NCI-H226 (cell line): ENCODE data around the gene DAG1.
A peak's percentile ranks its signal among the peaks of the same experiment; 100 is the strongest.

ENCODE experiments used
- DNase-seq: peaks from one replicate; pipeline ENCODE4 v3.0.0-alpha.2; 2015

DAG1 gene

DNA sequence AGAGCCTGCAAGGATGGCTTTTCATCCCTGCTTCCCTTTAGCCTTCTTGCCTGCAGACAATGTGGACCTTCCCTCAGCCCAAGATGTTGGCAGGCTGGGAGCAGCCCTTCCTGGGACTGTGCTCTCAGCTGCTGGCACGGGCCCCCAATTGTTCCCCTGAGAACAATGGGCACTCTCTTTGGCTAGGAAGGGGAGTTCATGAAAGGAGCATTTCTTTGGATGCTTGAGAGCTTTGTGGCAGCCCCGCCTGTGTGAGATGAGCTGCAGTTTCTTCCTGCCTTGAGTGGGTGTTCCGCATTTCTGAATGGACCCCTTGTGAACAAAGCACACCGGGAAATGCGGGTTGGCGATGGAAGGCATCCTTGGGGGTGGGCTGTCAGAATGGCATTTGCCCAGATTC lies 49.2 kb downstream of the DAG1 start:
- no peak for DNase-seq

DNA sequence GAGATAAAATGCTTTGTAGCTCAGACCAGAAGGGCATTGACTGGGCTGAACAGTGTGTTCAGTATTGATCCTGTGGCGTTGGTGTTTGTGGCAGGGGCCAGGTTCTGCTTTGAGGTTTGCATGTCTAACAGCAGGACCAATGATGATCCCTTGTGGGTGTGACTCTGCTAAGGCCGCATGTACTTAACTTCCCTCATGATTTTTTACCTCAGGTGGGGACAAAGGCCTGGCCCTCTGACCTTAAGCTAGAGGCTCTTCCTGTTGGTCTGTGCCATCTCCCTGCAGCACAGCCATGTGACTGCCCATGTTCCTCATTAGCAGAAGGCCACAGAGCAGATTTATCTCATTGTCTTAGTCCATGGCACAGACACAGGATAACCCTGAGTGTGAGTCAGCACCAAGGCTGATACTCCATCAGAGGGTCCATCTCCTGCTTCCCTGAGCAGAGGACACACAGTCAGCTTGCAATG lies 49.9 kb downstream of the DAG1 start:
- DNase-seq: no peak

DNA sequence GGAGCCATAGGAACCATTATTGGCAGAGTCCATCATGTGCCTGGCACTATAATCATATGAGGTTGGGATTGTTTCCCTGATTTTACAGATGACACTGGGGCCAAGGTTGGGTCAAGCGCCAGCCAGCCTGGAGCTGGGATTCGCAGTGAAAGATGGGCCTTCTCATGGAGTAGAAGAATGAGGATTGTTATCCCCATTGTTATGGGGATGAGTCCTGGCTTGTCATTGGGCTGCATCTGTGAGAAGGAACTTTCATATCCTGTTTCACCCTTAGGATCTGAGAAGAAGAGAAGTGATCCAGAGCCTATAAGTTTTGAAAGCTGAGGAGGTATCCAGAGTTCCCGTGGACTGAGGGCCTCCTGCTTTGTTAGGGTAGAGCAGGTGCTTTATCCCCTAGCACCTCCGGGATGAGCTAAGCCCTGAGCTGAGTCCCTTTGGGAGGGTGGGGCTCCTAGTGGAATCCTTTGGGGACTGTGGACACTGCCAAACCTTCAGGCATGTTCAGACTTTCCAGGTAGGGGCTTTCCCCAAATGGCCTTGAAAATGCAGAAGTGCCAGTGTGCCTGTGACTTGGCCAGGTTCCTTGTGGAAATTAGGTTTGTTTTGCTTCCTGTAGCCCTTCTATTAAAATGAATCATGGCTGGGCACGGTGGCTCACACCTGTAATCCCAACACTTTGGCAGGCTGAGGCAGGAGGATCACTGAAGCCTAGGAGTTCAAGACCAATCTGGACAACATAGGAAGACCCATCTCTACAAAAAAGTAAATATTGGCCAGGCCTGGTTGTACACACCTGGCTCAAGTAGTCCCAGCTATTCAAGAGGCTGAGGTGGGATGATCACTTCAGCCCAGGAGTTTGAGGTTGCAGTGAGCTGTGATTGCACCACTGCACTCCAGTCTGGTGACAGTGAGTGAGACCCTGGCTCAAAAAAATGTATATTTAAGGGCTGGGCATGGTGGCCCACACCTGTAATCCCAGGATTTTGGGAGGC lies 54.0 kb downstream of the DAG1 start:
- DNase-seq: no peak

DNA sequence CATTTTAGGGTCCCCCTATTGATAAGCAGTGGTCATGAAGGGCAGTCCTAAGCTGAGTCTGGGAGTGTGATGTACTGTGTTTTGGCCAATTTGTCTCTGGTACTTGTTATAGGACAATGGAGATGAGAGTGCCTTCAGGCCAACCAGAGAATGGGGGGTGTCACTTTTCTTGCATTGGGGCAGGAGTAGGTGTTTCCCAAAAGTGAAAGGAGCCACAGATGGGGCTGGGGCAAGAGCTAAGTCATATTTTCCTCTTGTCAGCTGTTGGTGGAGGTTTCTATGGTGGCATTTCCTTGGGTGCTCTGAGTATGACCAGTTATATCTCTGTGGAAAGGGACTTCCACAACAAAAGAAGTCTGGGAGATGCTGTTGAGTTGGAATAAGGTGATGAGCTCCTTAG lies 59.5 kb downstream of the DAG1 start:
- no peak for DNase-seq

DNA sequence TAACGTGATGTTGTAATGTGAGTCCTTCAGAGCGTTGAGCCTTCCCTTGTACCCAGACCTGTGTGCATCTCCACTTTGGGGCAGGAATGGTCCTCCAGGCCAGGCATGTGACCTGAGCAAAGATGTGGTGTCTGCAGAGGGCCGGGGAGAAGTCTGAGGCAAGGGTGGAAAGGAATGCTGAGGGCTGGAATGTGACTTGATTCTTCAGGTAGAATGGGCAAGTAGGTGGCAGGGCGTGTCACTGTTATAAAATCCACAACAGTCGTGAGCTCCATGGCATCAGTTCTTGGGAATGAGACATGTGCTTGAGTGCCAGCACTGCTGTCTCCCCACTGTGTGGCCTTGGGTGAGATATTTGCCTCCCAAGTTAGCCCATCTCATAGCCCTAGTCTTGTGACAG lies 60.2 kb downstream of the DAG1 start:
- DNase-seq: no peak

DNA sequence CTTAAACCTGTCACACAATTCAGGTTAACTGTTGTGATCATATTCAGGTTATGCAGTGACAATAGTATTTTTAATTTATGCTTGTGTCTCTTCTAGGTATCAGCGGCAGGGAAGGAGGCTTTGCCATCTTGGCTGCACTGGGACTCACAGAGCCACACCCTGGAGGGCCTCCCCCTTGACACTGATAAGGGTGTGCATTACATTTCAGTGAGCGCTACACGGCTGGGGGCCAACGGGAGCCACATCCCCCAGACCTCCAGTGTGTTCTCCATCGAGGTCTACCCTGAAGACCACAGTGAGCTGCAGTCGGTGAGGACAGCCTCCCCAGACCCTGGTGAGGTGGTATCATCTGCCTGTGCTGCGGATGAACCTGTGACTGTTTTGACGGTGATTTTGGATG lies 60.6 kb downstream of the DAG1 start:
- DNase-seq: no peak

DNA sequence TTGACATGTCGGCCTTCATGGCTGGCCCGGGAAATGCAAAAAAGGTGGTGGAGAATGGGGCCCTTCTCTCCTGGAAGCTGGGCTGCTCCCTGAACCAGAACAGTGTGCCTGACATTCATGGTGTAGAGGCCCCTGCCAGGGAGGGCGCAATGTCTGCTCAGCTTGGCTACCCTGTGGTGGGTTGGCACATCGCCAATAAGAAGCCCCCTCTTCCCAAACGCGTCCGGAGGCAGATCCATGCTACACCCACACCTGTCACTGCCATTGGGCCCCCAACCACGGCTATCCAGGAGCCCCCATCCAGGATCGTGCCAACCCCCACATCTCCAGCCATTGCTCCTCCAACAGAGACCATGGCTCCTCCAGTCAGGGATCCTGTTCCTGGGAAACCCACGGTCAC lies 61.2 kb downstream of the DAG1 start:
- no peak for DNase-seq

DNA sequence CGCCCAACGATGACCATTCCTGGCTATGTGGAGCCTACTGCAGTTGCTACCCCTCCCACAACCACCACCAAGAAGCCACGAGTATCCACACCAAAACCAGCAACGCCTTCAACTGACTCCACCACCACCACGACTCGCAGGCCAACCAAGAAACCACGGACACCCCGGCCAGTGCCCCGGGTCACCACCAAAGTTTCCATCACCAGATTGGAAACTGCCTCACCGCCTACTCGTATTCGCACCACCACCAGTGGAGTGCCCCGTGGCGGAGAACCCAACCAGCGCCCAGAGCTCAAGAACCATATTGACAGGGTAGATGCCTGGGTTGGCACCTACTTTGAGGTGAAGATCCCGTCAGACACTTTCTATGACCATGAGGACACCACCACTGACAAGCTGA lies 61.6 kb downstream of the DAG1 start:
- no peak for DNase-seq

DNA sequence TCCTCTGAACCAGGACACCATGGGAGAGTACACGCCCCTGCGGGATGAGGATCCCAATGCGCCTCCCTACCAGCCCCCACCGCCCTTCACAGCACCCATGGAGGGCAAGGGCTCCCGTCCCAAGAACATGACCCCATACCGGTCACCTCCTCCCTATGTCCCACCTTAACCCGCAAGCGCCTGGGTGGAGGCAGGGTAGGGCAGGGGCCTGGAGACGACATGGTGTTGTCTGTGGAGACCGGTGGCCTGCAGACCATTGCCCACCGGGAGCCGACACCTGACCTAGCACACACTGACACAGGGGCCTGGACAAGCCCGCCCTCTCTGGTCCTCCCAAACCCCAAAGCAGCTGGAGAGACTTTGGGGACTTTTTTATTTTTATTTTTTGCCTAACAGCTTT lies 63.0 kb downstream of the DAG1 start:
- DNase-seq: no peak

DNA sequence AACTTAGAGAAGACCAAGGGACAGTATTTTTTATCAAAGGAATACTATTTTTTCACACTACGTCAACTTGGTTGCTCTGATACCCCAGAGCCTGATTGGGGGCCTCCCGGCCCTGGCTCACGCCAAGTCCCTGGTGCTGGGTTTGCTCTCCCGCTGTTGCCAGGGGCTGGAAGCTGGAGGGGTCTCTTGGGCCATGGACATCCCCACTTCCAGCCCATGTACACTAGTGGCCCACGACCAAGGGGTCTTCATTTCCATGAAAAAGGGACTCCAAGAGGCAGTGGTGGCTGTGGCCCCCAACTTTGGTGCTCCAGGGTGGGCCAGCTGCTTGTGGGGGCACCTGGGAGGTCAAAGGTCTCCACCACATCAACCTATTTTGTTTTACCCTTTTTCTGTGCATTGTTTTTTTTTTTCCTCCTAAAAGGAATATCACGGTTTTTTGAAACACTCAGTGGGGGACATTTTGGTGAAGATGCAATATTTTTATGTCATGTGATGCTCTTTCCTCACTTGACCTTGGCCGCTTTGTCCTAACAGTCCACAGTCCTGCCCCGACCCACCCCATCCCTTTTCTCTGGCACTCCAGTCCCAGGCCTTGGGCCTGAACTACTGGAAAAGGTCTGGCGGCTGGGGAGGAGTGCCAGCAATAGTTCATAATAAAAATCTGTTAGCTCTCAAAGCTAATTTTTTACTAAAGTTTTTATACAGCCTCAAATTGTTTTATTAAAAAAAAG lies 63.9 kb downstream of the DAG1 start:
- no peak for DNase-seq

DNA sequence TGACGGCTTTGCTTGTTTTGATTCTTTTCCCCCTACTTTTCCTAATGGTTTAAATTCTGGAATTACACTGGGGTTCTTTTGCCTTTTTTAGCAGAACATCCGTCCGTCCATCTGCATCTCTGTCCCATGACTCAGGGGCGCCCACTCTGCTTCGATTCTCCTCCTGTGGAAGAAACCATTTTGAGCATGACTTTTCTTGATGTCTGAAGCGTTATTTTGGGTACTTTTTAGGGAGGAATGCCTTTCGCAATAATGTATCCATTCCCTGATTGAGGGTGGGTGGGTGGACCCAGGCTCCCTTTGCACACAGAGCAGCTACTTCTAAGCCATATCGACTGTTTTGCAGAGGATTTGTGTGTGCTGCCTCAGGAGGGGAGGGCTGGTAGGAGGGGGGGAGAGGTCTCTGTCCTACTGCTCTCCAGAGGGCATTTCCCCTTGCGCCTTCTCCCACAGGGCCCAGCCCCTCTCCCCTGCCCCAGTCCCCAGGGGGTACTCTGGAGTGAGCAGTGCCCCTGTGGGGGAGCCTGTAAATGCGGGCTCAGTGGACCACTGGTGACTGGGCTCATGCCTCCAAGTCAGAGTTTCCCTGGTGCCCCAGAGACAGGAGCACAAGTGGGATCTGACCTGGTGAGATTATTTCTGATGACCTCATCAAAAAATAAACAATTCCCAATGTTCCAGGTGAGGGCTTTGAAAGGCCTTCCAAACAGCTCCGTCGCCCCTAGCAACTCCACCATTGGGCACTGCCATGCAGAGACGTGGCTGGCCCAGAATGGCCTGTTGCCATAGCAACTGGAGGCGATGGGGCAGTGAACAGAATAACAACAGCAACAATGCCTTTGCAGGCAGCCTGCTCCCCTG lies 64.7 kb downstream of the DAG1 start:
- no peak for DNase-seq

DNA sequence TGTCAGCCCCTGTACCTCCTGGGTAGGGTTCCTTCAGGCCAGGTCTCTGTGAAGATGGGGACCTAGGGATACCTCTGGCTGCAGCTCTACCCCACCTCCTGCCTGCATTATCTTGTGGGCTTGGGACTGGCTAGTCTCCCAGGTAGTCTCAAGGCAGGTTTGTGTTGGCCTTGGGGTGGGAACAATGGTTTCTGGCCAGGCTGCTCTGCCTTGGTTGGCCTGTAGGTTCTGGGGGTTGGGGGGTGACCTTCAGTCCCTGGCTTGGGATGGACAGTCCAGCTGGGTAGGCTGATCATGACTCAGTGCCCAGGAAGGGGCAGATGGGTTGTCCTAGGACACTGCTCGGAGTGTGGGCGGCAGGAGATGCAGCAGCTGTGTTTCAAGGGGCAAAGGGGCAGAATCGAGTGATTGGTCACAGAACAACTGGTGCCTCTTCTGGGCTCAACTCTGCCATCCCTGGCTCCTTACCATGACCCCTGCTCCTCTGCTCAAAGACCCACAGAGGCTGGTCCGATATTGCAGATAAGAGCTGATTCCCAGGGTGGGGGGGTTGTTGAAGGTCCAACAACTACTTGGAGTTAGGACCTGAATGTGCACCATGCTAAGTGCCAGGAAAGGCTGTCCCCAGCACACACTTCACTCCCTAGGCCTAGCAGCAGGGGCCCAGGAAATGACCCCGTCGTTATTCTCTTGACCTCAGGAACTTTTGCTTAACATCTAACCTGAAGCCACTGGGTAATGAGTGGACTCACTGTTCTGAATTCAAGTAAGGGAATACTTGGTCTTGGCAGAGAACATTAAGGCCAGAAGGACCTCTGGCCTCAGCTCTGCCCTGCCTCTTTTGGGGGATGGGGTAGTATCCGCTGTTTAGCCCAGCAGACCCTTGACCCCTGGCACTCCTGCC lies 66.2 kb downstream of the DAG1 start:
- no peak for DNase-seq

DNA sequence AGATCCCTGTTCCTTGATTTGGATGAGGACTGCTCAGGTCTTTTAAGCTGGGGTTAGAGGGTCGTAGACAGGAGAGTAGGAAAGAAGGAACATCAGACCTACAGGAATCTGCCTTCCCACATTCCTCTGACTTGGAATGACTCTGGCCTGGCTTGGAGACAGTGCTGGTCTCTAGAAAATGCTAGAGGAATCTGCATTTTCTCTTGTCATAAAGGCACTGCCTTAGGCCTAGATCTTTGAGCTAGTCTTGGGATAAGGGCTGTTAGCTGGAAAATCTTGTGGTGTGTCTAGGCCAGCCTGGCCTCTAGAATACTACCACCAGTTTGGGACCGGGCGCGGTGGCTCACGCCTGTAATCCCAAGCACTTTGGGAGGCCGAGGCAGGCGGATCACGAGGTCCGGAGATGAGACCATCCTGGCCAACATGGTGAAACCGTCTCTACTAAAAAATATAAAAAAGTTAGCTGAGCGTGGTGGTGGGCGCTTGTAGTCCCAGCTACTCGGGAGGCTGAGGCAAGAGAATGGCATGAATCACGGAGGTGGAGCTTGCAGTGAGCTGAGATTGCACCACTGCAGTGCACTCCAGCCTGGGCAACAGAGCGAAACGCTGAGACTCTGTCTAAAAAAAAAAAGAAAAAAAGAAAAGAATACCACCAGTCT lies 66.9 kb downstream of the DAG1 start:
- DNase-seq: no peak

DNA sequence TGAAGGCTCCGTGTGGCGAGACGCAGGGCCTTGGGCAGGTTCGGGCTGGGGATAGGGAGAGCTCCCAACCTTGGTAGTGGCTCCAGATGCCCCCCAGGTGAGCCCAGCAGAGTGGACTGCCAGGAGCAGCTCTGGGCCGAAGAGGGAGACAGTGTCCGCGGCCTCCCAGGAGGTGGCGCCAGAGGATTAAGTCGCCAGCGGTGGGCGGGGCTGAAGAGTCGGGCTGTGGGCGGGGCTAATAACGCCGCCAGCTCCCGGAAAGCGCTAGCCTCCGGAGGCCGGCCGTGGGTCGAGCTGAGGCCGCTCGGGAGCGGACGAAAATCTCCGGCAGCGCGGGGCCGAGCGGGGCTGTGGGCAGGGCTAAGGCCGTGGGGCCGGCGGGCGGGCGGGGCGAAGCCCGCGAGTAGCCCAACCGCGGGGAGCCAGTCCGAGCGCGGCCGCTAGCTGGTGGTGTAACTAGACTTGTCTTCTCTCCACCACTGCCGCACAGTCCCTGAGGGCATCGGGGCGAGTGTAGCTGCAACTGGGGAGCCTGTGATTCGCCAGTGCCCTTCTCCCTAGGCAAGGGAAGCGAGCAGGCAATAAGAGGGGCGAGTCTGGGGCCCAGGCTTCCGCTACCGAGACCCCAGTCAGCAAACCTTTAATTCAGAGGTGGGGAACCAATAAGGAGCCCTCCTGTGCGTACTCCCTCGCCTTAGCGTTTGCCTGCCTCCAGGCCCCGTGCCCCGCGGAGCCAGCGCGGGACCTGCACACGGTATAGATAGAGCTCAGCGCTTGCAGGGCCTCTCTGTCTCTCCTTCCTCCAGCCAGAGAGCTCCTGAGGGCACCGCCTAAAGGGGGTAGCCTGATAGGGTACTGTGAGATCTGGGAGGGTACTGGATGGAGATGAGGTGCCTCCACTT lies 69.8 kb downstream of the DAG1 start:
- peak; percentile 89 for DNase-seq

DNA sequence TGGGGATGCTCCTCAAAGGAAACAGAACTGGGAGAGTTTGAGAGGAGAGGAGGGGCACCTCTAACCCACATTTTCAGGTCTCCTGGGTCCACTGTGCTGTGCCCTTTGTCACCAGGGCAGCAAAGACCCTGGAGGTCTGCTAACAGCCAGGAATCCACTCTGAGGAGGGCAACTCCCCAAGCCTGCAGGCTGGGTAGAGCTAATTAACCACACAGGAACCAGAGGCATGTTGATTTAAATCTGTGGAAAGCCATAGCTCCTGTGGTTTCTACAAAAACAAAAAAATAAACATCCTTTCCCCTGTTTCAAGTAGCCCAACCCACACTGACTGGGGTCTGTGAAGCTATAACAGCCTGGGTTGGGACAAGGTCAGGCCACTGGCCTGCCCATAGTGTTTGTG lies 82.0 kb downstream of the DAG1 start:
- DNase-seq: no peak

DNA sequence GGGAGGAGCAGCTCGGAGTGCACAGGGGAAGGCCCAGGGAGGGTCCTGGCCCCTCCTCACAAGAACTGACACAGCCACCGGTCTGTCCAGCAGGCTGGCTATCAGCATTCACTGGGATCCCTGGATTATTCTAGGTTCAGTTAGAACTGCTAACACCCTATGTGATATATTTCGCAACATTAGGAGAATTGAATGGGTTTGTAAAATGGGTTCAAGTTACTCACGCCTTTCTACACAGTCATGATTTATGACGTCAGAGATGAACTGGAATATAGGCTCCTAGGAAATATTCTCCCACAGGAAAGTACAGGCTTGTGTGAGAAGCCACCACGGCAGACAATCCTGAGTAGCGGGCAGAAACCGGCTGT lies 83.2 kb downstream of the DAG1 start:
- no peak for DNase-seq

DNA sequence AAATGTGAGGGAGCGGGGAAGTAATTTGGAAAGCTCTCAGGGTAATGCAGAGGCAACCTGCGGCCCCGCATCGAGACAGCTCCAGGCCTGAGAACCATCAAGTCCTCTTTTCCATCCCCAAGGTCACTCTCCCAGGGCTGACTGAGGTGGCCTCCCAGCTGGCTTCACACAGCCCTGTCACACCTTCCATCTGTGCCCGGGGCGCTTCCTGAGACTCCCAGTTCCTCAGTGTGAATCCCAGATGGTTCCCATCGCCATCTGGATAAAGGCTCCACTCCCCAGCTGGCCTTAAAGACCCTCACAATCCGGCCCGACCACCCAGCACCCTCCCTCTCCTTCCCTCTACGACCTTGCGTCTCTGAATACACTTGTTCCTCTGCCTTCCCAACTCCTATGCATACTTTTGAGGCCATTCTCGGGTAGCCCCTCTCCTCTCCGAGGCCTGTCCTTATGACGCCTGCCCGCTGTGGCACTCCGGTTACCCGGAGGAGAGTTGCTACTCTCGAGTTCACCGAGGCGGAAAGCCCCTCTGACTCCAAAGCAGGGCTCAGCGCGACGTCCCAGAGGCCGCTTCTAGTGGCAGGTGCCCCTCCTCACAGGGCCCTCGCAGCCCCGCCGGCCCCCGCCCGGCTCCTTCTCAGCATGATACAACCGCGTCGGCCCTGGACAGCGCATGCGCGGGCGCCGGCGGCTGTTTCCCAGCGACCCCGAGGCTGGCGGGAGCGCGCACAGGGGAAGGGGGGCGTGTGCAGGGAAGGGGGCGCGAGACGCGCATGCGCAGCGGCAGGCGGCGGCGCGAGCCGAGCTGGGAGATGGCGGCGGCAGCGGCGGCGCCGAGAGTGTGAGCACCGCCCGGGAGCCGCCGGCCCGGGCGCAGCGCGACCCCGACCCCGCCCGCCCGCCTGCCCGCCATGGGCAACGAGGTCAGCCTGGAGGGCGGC lies 83.9 kb downstream of the DAG1 start, which contains the start of gene BSN:
TSS of gene BSN (plus strand) at position 786 of the 941 bp plus-strand sequence. CDS start at position 912, 126 bp downstream.
- peak; percentile 75 for DNase-seq

DNA sequence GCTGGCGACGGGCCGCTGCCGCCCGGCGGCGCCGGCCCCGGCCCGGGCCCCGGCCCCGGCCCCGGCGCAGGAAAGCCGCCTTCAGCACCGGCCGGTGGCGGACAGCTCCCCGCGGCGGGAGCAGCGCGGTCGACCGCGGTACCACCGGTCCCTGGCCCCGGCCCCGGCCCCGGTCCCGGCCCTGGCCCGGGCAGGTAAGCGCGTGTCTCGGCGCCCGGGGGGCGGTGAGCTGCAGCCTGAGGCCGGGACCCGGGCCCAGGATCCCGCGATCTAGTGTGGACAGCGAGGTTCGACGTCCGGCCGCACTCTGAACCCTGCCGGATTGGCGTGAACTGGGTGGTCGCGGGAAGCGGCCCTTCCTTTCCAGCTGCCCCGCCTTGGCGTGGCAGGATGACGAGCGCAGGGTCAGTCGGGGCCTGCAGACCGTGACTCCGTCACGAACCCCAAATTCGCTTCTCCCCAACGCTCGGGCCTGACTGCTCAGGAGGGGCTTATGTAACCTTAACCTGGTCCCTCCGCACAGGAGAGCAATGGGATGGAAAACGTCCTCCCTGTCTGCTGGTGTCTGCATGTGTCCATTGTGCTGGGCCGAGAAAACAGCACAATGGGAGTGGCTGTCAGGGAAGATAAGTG lies 84.7 kb downstream of the DAG1 start:
- DNase-seq: no peak
